Activated CD8-positive, alpha-beta memory T cell treated with anti-CD3 and anti-CD28 coated beads, Interleukin-2, amount 10 ng/mL, durations not matched to agents 7 days and 5 days (primary cell): ENCODE data around the gene LCE7A. TPM values are rescaled to one million over a fixed set of nuclear protein-coding genes. Genes with fewer than 3 reads are reported as not detected.

Source experiments
- ATAC-seq: fragments of 150-1000 bp; cut with Tn5 transposase; one replicate; pipeline ENCODE4 v1.10.0; 2021; ENCODE audit warnings: moderate library complexity
- CTCF ChIA-PET: fragments of 350-600 bp; sonication (Branson Sonifier 250); formaldehyde crosslinking; loops from one replicate; lab custom pipeline; 2021; ENCODE audit warnings: antibody characterized with exemption; lab: Charles Lee
- DNase-seq: peaks from one replicate; pipeline ENCODE4 v3.0.0-alpha.2; 2020
- H3K27ac Mint-ChIP-seq: one replicate; pipeline ENCODE4 v1.8.0; 2021; ENCODE audit warnings: mild to moderate bottlenecking, mixed read lengths
- H3K27me3 Mint-ChIP-seq: one replicate; pipeline ENCODE4 v1.8.0; 2021; ENCODE audit warnings: mixed read lengths
- H3K36me3 Mint-ChIP-seq: one replicate; pipeline ENCODE4 v1.8.0; 2021; ENCODE audit warnings: mild to moderate bottlenecking, mixed read lengths
- H3K4me1 Mint-ChIP-seq: one replicate; pipeline ENCODE4 v1.8.0; 2021; ENCODE audit warnings: mixed read lengths
- H3K4me3 Mint-ChIP-seq: one replicate; pipeline ENCODE4 v1.8.0; 2021; ENCODE audit warnings: mild to moderate bottlenecking, moderate library complexity, mixed read lengths
- H3K9me3 Mint-ChIP-seq: one replicate; pipeline ENCODE4 v1.8.0; 2022; ENCODE audit warnings: low read depth, mixed read lengths
- total RNA-seq, 2 experiments: library from RNA; stranded (reverse); gene quantifications; one replicate each; pipeline ENCODE4 v1.2.3, GENCODE V29; 2021

LCE7A gene
- total RNA-seq, 2 experiments from 2014 or later: not detected

- DNase-seq (no peak), ATAC-seq (no peak)
- Mint-ChIP-seq H3K9me3 (no peaks in the 10 kb centered on the region), H3K27me3 (peaks cover 15% of the 10 kb centered on the region), H3K4me1 (no peaks in the 10 kb centered on the region), H3K27ac (no peak overlapping the region), H3K36me3 (no peaks in the 10 kb centered on the region), H3K4me3 (no peak overlapping the region)
- CTCF ChIA-PET: interaction anchor here (1.4 kb wide), 1 partner anchor 11 kb away, joined by 3 read pairs; no protein-coding TSS in a partner anchor
Observed at GRCh38 chr1:152886085-152886484, 26.3 kb downstream of the LCE7A start.

DNA sequence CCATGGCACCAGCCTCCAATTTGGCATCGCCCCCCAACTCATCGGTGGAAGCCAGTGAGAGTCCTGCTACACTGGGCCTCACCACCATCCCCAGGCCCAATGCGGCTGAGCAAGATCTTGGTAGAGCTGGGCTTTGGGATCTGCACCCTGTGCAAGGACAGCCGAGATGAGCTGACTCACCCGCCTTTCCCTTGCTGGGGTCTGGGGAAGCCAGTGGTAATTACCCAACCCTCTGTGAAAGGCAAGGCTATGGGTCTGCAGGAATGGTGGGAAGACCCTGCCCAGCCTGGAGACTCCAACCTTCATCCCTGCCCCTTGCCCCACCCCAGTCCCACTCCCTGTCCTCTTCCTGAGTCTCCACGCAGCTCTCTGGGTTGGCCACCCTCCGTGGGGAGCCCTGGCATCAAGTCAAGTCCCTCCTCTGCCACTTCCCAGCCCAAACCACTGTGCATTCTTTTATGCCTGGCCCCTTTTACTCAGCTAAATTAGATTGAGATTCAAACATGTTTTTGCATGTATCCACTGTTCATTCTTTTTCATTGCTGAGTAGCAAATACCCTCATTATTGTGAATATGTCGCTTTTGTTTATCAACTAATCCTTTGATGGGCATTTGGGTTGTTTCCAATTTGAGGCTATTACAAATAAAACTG is 27.1 kb downstream of the LCE7A start:
- ATAC-seq (no peak), DNase-seq (no peak)
- CTCF ChIA-PET: interaction anchor here (0.8 to 1.4 kb wide), 2 partner anchors 12 to 15 kb away, joined by 3 to 4 read pairs; no protein-coding TSS in a partner anchor
- Mint-ChIP-seq H3K27me3 (peaks cover 19% of the 10 kb centered on the region), H3K27ac (no peak overlapping the region), H3K4me1 (no peaks in the 10 kb centered on the region), H3K9me3 (no peaks in the 10 kb centered on the region), H3K4me3 (no peak overlapping the region), H3K36me3 (no peaks in the 10 kb centered on the region)

DNA sequence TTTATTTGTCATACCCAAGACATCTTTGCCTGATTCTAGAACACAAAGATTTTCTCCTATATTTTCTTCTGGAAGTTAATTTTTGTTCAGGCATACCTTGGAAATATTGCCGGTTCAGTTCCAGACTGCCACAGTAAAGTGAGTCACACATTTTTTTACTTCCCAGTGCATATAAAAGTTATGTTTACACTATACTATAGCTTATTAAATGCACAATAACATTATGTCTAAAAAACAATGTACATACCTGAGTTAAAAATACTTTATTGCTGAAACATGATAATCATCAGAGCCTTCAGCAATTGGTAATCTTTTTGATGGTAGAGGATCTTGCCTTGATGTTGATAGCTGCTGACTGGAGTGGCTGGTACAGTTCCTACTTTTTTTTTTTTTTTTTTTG is 28.3 kb downstream of the LCE7A start:
- H3K27ac Mint-ChIP-seq: no peak overlapping the region
- no peak for DNase-seq
- no peak overlapping the region for H3K4me3 Mint-ChIP-seq
- no peaks in the 10 kb centered on the region for H3K9me3 Mint-ChIP-seq
- CTCF ChIA-PET: interaction anchor here (0.7 kb wide), 1 partner anchor 341 kb away, joined by 3 read pairs; no protein-coding TSS in a partner anchor
- ATAC-seq: no peak
- H3K4me1 Mint-ChIP-seq: no peaks in the 10 kb centered on the region
- H3K27me3 Mint-ChIP-seq: peaks cover 28% of the 10 kb centered on the region
- H3K36me3 Mint-ChIP-seq: no peaks in the 10 kb centered on the region

- H3K4me1 Mint-ChIP-seq: no peaks in the 10 kb centered on the region
- ATAC-seq (no peak), DNase-seq (no peak)
- CTCF ChIA-PET: no interaction called here
- peaks cover 21% of the 10 kb centered on the region for H3K27me3 Mint-ChIP-seq
- H3K4me3 Mint-ChIP-seq: no peak overlapping the region
- no peaks in the 10 kb centered on the region for H3K9me3 Mint-ChIP-seq
- no peaks in the 10 kb centered on the region for H3K36me3 Mint-ChIP-seq
- no peak overlapping the region for H3K27ac Mint-ChIP-seq
Observed at GRCh38 chr1:152899027-152899426, 39.2 kb downstream of the LCE7A start.

DNA sequence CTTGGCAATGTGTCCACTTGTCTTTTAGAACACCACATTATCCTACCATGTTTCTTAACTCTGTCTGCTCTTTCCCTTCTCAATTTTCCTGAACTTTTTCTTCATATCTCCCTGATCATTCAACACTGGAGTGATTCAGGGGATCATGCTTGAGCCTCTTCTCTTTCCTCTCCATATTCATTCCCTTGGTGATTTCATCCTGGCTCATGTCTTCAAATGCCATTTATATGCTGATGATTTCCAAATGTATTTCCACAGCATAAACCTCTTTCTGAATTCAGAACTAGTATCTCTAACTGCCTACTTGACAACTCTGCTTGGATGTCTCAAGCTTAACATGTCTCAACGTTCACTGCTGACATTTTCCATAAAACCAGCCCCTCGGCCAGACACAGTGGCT is 40.1 kb downstream of the LCE7A start:
- H3K27ac Mint-ChIP-seq: no peak overlapping the region
- ATAC-seq (no peak), DNase-seq (no peak)
- no peaks in the 10 kb centered on the region for H3K36me3 Mint-ChIP-seq
- H3K4me3 Mint-ChIP-seq: no peak overlapping the region
- H3K9me3 Mint-ChIP-seq: no peaks in the 10 kb centered on the region
- no peaks in the 10 kb centered on the region for H3K4me1 Mint-ChIP-seq
- CTCF ChIA-PET: no interaction called here
- H3K27me3 Mint-ChIP-seq: peaks cover 17% of the 10 kb centered on the region

- Mint-ChIP-seq H3K27ac (no peak overlapping the region), H3K4me3 (no peak overlapping the region), H3K36me3 (no peaks in the 10 kb centered on the region), H3K9me3 (no peaks in the 10 kb centered on the region), H3K27me3 (peaks cover 14% of the 10 kb centered on the region), H3K4me1 (no peaks in the 10 kb centered on the region)
- CTCF ChIA-PET: no interaction called here
- DNase-seq (no peak), ATAC-seq (no peak)
Observed at GRCh38 chr1:152901631-152902030, 41.8 kb downstream of the LCE7A start.

GRCh38 chr1:152902636-152903035 is 42.8 kb downstream of the LCE7A start:
- no peaks in the 10 kb centered on the region for H3K9me3 Mint-ChIP-seq
- H3K4me1 Mint-ChIP-seq: no peaks in the 10 kb centered on the region
- no peak for ATAC-seq
- peaks cover 14% of the 10 kb centered on the region for H3K27me3 Mint-ChIP-seq
- no peak overlapping the region for H3K27ac Mint-ChIP-seq
- H3K36me3 Mint-ChIP-seq: no peaks in the 10 kb centered on the region
- CTCF ChIA-PET: no interaction called here
- DNase-seq: no peak
- H3K4me3 Mint-ChIP-seq: no peak overlapping the region

GRCh38 chr1:152904688-152905440 is 45.1 kb downstream of the LCE7A start:
- no peaks in the 10 kb centered on the region for H3K4me1 Mint-ChIP-seq
- DNase-seq (no peak), ATAC-seq (no peak)
- peaks cover 13% of the 10 kb centered on the region for H3K27me3 Mint-ChIP-seq
- H3K27ac Mint-ChIP-seq: no peak overlapping the region
- H3K36me3 Mint-ChIP-seq: no peaks in the 10 kb centered on the region
- no peak overlapping the region for H3K4me3 Mint-ChIP-seq
- H3K9me3 Mint-ChIP-seq: no peaks in the 10 kb centered on the region
- CTCF ChIA-PET: no interaction called here

DNA sequence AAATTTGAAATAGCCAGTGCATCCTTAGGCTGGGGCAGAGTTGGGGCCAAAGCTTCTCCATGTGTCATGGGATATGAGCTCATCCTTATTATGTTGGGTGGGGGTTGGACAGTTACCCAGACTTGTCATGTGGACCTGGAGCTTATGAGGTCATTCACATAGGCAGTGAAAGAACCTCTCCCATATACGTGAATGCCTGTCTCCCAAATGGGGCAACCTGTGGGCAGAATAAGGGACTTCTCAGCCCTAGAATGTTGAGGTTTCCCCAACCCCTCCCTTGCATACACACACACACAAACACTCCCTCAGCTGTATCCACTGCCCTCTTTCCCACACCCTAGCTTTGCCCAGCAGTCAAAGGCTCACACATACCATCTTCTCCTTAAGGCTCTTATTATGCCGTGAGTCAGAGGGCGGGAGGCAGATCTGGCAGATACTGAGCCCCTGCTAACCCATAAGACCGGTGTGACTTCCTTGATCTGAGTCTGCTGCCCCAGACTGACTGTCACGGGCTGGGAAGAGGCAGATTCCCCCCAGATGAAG is 46.3 kb downstream of the LCE7A start:
- no peak for ATAC-seq
- H3K4me3 Mint-ChIP-seq: no peak overlapping the region
- CTCF ChIA-PET: no interaction called here
- peaks cover 11% of the 10 kb centered on the region for H3K27me3 Mint-ChIP-seq
- no peaks in the 10 kb centered on the region for H3K36me3 Mint-ChIP-seq
- H3K9me3 Mint-ChIP-seq: no peaks in the 10 kb centered on the region
- no peak overlapping the region for H3K27ac Mint-ChIP-seq
- no peaks in the 10 kb centered on the region for H3K4me1 Mint-ChIP-seq
- DNase-seq: no peak

DNA sequence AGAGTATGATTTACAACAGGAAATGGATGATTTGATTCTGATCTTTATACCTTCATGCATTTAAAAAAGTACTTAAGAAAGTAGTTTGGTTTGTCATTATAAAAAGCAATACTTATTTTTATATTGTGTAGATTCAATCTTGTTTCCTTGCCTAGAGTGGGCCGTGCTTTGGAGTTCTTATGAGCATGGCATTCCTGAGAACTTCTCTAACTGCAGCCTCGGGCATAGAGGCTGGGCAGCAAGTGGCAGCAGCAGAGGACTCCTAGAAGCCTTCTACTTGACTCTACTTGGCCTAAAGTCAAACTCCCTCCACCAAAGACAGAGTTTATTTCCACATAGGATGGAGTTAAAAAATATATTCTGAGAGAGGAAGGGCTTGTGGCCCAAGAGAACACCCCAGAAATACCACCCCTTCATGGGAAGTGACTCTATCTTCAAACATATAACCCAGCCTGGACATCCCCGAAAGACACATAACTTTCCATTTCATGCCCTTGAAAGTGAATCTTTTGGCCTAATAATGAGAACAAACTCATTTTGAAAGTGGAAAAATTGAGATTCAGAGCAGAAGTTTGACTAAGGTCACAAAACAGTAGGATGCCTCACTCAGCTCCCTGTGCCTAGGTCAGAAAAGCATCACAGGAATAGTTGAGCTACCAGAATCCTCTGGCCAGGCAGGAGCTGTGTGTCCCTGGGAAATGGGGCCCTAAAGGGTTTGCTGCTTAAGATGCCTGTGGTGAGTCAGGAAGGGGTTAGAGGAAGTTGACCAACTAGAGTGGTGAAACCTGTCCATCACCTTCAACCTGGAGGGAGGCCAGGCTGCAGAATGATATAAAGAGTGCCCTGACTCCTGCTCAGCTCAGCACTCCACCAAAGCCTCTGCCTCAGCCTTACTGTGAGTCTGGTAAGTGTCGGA is 48.1 kb downstream of the LCE7A start, which contains the start of gene IVL:
Gene IVL, plus strand, starts transcription at position 861 of the 916 bp plus-strand sequence. CDS start 1,252 bp downstream, outside the sequence.
- Mint-ChIP-seq H3K36me3 (no peaks in the 10 kb centered on the region), H3K4me1 (no peaks in the 10 kb centered on the region), H3K9me3 (no peaks in the 10 kb centered on the region), H3K4me3 (no peak within 1 kb of the TSS), H3K27me3 (peaks cover 16% of the 10 kb centered on the region), H3K27ac (no peak within 1 kb of the TSS)
- DNase-seq (no peak), ATAC-seq (no peak)
- CTCF ChIA-PET: no interaction called here

DNA sequence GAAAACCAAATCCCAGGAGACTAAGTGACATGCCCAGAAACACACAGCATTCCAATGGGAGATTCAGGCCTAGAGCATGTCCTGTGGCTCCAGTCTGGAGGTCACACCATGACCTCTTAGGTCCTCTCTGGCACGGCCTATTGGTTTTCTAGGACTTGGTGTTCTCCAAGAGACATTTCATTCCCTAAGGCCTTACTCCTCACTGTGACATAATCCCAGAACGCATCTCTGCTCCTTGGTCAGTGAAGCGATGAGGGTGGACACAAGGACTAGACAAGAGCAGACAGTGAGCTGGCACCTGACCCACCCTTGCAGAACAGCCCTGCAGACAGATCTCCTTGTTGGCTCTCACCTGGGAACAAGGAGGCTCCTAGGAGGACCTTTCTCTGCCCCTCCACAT is 49.4 kb downstream of the LCE7A start:
- Mint-ChIP-seq H3K27me3 (peaks cover 16% of the 10 kb centered on the region), H3K4me1 (no peaks in the 10 kb centered on the region), H3K4me3 (no peak overlapping the region), H3K9me3 (no peaks in the 10 kb centered on the region), H3K27ac (no peak overlapping the region), H3K36me3 (no peaks in the 10 kb centered on the region)
- ATAC-seq (no peak), DNase-seq (no peak)
- CTCF ChIA-PET: no interaction called here
